Measurements from ENCODE around the gene CXCR1.
"Not testable (repeated sequence)": the region's sequence is repeated elsewhere in the genome, so short reads cannot be mapped to it uniquely, and the experiment has no call there.

The CXCR1 gene

GRCh38 chr2:218125626-218126080, 41.1 kb downstream of the CXCR1 start, which contains the start of gene CXCR2:
TSS of gene CXCR2 (plus strand) at chr2:218126028. CDS start at chr2:218134802, 8,774 bp downstream.
- TF ChIP-seq, protein P1, sequence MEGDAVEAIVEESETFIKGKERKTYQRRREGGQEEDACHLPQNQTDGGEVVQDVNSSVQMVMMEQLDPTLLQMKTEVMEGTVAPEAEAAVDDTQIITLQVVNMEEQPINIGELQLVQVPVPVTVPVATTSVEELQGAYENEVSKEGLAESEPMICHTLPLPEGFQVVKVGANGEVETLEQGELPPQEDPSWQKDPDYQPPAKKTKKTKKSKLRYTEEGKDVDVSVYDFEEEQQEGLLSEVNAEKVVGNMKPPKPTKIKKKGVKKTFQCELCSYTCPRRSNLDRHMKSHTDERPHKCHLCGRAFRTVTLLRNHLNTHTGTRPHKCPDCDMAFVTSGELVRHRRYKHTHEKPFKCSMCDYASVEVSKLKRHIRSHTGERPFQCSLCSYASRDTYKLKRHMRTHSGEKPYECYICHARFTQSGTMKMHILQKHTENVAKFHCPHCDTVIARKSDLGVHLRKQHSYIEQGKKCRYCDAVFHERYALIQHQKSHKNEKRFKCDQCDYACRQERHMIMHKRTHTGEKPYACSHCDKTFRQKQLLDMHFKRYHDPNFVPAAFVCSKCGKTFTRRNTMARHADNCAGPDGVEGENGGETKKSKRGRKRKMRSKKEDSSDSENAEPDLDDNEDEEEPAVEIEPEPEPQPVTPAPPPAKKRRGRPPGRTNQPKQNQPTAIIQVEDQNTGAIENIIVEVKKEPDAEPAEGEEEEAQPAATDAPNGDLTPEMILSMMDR (IDR thresholded peaks at IDR 0.05; ENCODE audit: borderline replicate concordance, control extremely low read depth, extremely low read depth, insufficient read depth, missing control alignments), result no peak
- in situ Hi-C loops (cut with MboI; ENCODE audit: low sequenced_read_pairs, unreplicated experiment), result no loop called here
- DNase-seq (ENCODE audit: low spot score), result no peak

DNA sequence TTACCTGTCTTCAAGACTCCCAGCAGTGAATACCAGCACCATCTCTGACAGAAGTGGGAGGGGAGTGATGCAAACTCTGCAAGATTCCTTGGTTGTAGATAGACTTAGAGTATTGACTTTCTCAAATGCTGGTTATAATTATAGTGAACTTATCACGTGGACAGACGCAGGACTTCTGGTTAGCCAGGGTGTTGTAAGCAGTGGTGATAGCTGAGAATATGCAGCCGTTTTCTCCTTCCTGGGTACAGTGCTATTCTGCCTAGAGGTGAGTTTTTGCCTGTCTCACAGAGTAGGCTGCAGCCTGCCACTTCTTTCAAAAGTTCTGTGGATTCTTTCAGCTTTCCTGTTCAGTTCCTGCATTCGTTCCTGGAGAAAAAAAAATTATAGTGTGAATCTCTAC, 41.7 kb downstream of the CXCR1 start:
- TF ChIP-seq, protein P1 (IDR thresholded peaks at IDR 0.05; ENCODE audit: borderline replicate concordance, control extremely low read depth, extremely low read depth, insufficient read depth, missing control alignments), result no peak
- in situ Hi-C loops (cut with MboI; ENCODE audit: low sequenced_read_pairs, unreplicated experiment), result no loop called here
- DNase-seq (ENCODE audit: low spot score), result no peak

DNA sequence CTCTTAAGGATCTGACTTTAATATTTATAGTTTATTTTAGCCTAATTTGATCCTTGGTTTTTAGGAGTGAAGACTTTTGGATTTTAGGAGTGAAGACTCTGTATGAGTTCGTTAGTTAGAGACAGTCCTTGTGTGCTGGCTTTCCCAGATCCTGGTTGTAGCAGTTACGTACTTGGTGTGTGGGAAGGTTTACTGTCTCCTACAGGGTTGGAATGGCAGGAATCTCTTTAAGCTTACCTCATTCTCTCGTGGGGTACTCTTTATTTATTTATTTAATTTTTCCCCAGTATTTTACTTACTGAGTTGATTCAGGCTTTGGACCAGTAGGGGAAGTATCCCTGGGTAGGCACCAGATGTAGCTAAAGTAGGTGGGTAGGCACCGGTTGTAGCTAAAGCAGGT, 42.8 kb downstream of the CXCR1 start:
- DNase-seq (ENCODE audit: low spot score), result no peak
- TF ChIP-seq, protein P1 (IDR thresholded peaks at IDR 0.05; ENCODE audit: borderline replicate concordance, control extremely low read depth, extremely low read depth, insufficient read depth, missing control alignments), result no peak
- in situ Hi-C loops (cut with MboI; ENCODE audit: low sequenced_read_pairs, unreplicated experiment), result no loop called here

- DNase-seq (ENCODE audit: low spot score); in situ Hi-C loops (cut with MboI; ENCODE audit: low sequenced_read_pairs, unreplicated experiment): not testable (repeated sequence)
These were observed 44.5 kb downstream of the CXCR1 start for GRCh38 chr2:218122286-218122685.

DNA sequence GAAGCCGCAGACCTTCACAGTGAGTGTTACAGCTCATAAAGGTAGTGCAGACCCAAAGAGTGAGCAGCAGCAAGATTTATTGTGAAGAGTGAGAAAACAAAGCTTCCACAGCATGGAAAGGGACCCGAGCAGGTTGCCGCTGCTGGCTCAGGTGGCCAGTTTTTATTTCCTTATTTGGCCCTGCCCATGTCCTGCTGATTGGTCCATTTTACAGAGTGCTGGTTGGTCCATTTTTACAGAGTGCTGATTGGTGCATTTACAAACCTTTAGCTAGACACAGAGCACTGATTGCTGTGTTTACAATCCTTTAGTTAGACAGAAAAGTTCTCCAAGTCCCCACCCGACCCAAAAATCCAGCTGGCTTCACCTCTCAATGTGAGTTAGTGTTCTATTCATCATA, 45.0 kb downstream of the CXCR1 start:
- in situ Hi-C loops (cut with MboI; ENCODE audit: low sequenced_read_pairs, unreplicated experiment); DNase-seq (ENCODE audit: low spot score): not testable (repeated sequence)

Measured in GM13976 (cell line).